ENCODE data around the gene ENAH.
"Not testable (repeated sequence)": the region's sequence is repeated elsewhere in the genome, so short reads cannot be mapped to it uniquely, and the experiment has no call there.

ENAH gene

DNA sequence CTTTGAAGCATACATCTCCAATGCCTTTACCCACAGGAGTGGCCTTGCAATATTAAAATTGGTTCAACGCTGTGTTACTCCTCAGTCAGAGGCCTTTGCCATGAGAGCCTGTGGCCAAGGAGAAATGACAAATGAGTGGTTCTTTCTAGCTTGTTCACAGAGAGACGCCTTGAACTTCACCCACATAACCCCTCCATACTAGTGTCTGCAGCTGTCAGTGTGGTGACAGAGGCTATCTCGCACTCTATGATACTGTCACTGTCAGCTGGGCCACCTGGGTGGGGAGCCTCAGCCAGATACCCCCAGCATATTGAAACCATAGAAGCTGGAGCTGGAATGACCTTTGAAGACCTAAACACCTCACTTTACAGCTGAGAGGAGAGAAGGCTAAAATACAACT is 167.7 kb downstream of the ENAH start:
- no peak for DNase-seq

DNA sequence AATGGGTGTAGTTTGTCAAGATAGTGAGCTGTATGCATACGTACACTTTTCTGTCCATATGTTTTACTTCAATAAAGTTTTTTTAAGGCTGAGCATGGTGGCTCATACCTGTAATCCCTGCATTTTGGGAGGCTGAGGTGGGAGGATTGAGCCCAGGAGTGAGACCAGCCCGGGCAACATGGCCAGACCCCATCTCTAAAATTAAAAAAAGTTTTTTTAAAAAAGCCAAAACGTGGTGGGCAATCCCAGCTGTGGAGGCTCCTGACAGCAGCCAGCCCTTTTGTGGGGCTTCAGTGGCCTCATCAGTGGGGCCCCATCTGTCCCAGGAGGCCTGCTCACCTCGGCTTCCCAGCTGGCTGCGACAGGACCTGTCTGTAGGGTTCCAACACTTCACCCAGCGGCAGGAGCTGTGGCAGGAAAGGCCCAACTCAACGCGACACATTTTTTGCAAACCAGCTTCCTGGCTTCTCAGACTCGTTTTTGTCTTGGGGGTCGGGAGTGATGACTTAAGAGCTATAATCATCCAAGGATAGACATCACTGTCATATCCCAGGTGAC is 168.2 kb downstream of the ENAH start:
- no peak for DNase-seq

DNA sequence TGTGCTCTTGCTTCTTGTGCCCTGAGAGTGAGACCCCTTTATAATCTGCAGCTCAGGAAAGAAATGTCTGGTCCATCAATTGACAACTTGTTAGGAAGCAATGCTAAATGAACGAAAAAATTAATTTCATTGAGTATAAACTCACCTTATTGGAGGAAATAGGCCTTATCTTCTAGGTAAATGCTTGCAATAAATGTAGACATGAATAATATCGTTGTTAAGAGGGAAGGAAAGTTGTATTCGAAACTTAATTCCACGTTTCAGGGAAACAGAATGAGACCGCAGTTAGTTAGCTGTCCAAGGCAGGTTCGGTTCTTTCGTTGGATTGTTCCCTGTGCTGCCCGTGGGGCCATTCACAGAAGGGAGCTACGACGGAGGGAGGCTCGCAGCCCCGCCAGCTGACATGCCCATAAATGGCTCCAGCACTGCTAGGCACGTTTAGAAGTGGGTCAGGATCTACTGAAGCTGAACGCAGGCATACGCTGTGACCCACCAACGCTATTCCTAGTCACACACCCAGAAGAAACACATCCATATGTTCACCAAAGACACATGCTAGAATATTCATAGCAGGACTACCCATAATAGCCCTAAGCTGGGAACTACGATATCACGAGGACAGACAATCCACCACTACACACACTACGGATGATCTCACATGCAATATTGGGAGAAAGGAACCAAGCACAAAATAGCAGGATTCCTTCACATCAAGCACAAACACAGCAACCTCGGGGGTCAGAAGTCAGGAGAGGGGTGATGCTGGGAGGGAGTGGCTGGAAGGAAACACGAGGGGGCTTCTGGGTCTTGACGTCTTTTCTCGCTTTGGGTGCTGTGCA is 168.9 kb downstream of the ENAH start:
- no peak for DNase-seq

DNA sequence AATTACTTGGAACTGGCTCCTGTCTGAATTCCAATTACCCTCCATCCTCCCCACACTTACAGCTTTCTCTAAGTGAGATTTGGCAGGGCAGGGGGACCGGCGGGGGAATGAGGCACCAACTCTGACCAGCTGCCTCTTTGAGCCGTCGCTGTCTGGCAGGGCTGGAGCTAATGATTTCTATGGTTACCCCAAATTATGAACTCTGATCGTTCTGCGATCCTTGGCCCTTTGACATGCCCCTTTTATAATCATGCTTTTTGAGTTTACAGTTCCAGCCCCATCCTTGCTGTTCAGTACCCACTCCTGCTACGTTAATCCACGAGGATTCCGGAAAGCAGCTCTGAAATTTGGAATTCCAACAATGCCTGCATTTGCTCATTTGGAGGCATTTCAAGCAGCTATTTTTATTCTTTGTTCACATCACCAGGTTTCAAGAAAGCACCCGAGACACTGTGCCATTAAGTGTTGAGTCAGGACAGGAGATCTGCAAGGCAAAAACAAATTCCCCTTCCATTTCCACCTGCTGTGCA is 170.4 kb downstream of the ENAH start:
- no peak for DNase-seq

DNA sequence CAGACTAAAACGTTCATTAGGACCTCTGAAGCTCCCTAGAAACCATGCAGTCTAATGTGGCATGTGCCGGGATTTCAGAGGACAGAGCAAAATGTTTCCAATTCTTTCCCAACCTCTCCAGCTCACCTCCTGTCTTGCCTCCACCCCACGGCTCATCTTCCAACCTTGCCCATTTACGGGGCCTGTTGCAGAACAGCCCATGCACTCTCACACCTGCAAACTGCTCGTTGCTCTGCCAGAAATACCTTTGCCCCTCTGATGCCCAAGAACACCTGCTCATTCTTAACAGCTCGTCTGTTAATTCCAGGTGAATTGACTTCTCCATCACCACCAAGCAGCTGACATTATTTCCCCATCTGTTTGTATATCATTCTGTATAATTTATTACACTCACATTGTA is 171.2 kb downstream of the ENAH start:
- peak; percentile 31 for DNase-seq

DNA sequence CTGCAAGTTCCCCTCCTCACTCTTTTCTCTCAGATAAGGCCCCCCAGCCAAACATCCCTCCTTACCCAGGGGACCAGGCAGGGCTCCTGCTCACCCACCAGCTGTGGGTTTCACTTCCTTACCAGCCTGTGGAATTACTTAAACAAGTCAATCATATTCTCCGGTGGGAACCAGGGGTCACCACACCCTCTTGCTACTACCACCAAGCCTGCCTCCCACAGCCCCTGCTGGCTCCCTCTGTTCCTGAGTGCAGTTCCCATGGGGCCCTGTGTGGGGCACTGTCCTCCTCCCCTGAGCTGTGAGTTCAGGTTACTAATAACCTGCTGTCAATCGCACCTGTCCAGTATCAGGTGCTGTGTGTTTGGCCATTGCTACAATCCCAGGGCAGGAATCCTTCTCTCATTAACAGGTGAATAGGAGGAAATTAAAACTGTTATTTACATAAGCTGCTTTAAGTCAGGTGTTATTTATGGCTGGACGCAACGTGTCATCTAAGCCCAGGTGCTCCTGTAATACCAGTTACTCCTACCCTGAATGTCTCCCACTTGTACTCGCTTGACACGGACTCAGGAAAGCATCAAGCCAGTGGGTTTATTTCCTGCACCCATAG is 172.0 kb downstream of the ENAH start:
- DNase-seq = peak; percentile 22

DNA sequence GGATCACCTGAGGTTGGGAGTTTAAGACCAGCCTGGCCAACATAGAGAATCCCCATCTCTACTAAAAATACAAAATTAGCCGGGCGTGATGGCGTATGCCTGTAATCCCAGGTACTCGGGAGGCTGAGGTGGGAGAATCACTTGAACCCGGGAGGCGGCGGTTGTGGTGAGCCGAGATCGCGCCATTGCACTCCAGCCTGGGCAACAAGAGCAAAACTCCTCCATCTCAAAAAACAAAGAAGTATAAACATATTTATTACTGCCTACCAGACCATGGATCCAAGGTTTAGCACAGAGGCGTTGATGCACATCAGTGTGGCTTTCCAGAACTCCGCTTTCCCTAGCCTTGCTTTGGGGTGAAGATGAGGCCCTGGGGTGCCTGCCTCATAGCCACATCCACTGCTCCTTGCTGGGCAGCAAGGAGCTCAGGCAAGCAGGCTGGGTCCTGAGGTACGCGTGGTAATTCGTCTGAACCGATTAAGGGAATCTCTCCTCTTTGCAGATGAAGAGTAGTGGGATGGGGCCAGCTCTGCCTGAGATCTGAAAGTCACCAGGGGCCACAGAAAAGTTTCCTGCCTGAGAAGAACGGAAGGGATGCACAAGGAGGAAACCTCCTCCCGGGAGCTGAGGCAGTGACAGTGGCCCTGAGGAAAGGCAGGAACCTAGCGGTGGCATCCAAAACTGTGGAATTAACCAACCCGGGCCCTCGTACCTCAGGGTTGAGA is 172.8 kb downstream of the ENAH start:
- DNase-seq = no peak

DNA sequence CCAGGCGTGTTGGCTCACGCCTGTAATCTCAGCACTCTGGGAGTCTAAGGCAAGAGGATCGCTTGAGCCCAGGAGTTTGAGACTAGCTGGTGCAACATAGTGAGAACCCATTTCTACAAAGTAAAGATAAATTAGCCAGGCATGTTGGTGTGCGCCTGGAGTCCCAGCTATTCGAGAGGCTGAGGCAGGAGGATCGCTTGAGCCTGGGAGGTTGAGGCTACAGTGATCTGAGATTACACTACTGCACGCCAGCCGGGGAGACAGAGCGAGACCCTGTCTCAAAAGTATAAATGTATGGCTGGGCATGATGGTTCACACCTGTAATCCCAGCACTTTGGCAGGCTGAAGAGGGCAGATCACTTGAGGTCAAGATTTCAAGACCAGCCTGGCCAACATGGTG is 173.6 kb downstream of the ENAH start:
- no peak for DNase-seq

DNA sequence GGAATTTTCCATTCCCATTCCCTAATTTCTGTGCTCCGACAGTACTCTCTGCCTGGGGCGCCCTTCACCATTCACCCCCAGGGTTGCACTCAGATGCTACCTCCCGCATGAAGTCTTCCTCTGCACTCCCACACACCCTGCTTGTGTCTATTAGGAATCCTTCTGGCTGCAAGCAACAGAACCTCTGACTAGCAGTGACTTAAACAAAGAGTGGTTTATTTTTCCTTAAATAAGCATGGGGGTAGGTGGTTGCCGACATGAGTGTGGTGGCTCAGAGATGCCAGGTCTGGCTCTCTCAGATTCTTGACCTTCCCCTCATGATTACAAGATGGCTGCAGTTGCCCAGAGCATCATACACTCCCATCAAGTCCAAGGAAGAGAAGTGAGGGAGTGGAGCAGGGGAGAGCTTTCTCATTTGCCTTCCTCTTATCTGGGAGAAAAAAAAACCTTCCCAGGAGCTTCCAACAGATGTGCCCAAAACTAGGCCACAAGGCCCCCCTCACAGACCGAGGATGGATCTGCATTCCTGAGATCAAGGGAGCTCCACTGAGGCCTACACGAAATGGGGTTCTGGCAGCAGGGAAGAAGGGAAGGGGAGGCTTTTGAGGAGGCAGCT is 175.5 kb downstream of the ENAH start:
- no peak for DNase-seq

DNA sequence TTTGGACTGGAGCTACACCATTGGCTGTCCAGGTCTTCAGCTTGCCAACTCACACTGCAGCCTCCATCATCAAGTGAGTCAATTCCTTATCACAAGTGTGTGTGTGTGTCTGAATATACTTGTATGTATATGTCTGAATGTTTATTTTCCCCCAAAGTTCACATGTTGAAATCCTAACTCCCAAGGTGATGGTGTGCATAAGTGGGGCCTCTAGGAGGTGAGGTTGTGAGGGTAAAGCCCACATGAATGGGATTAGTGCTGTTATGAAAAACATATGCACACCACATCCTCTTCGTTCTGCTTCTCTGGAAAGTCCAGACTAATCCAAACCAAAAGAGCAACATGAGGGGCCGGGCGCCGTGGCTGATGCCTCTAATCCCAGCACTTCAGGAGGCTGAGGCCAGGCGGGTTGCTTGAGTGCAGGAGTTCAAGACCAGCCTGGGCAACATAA is 176.4 kb downstream of the ENAH start:
- DNase-seq = no peak

DNA sequence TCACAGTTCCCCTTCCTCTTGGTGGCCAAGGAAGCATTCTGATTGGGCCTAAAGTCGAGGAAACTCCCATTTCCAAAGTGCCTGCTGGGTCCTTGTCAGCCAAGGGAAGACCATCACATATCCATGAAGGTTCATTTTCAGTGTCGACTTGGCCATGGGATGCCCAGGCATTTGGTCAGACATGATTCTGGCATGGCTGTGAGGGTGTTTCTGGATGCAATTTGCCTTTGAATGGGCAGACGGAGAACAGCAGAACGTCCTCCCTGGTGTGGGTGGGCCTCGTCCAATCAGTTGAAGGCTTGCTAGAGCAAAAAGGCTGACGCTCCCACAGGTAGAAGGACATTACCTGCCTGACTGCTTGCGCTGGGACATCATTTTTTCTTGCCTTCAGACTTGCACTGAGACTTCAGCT is 176.8 kb downstream of the ENAH start:
- no peak for DNase-seq

DNA sequence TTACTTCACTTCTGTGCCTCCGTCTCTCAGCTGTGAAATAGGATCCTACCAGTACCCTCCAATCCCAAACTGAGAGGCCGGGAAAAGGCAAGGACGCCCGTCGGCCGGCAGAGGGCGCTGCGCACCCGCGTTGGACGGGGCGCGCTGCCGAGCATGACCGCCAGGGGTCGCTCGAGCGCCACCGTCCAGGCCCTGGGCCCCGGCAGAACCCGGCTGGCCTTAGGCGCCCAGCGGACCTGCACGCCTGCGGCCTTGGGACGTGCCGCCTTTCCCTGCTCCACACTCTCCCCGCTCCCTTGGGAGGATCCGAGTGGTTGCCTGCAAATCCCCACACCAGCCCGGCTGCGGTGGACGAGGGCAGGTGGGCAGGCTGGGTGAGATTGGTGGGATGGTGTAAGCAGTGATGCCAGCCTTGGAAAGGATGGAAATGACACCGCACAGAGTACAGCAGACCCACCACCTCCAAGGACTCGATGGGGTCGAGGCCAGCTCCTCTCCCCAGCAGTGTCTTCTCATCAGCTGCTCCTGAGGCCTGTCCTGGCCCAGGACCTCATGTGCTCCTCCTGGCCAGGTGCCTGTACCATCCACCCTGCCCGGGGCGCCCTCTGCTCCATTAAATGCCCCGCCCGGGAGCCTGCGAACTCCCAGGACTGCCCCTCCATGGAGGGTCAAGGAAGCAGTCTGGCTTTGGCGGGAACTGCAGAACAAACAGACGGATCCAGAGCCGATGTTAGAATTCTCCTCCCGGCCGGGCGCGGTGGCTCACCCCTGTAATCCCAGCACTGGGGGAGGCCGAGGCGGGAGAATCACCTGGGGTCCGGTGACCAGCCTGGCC is 177.7 kb downstream of the ENAH start:
- peak; percentile 52 for DNase-seq

DNA sequence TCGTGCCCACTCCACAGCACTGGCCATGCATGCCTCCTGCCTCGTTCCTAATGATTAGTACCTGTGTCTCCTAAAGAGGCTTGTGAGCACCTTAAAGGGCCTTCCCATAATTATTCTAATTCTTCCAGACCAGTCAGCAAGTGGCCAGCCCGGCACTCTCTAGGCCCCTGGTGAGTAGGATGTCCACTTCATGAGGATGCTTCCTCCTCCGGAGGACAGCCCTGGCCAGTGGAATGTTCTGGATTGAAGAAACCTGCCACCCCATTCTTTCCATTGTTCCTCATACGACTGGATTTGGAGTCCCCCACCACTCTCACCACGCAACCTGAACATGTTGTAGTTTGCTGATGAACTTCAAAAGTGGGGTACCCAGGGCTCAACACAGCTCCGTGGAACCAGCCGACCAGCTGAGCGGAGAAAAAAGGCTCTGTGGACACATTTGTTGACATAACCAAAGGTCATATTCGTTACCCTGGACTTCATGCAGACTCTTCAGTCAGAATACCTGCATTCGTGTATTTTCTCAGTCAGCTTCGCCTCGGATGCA is 178.4 kb downstream of the ENAH start:
- DNase-seq = no peak

DNA sequence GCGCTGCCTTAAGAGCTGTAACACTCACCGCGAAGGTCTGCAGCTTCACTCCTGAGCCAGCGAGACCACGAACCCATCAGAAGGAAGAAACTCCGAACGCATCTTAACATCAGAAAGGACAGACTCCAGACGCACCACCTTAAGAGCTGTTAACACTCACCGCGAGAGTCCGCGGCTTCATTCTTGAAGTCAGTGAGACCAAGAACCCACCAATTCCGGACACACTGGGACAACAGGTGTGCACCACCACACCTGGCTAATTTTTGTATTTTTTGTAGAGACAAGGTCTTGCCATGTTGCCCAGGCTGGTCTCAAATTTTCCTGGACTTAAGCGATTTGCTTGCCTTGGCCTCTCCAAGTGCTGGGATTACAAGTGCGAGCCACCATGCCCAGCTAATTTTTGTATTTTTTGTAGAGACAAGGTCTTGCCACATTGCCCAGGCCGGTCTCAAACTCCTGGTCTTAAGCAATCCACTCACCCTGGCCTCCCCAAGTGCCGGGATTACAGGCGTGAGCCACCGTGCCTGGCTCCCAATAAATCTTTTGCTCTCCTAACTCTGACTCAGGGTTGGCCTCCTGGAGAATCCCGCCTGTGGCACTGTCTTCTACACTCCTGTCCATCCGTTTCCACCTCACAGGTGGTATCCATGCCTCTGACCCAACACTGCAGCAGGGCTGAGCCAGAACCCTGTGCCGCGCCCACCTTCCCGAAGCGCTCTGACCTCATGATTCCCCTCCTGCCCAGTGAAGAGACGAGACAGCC is 179.1 kb downstream of the ENAH start:
- not testable (repeated sequence) for DNase-seq

DNA sequence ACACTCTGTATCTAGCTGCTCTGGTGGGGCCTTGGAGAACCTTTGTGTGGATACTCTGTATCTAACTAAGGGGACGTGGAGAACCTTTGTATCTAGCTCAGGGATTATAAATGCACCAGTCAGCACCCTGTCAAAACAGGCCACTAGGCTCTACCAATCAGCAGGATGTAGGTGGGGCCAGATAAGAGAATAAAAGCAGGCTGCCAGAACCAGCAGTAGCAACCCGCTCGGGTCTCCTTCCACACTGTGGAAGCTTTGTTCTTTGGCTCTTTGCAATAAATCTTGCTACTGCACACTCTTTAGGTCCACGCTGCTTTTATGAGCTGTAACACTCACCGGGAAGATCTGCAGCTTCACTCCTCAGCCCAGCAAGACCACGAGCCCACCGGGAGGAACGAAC is 179.7 kb downstream of the ENAH start:
- not testable (repeated sequence) for DNase-seq

DNA sequence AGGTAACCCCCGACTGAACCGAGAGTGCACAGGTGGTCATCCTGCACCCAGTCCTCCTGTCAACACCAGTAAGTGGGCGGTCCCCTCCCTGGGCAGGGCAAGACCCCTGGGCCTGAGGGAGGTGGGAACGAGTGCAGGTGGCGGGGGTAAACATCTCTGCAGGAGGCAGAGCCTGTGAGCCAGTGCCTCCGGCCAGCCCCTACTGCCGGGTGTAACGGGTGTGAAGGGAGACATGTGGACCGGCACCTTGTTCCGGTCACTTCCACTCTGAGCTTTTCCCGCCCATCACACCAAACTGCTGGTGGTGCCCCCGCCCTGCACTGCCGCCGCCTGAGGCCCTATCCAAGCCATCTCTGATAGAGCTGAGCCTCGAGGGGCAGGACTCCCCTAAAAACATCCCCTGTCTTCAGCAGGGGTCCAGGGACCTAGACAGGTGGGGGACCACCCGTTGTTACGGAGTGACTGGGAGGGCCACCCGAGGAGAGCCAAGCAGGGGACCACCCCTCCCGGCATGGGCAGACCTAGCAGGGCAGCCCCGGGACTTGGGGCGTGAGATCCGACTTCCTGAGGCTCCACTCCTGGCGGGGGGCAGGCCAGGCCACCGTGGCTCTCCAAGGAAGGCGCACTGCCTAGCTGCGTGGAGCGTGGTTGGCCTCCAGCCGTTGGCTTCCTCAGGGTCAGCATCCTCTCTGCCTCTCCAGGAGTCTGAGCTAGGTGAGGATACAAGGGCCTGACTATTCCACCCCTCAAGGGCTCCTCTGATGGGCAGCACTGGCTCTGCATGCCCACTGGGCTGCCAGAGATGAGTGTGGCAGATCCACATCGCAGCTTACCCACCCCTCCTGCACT is 181.2 kb downstream of the ENAH start:
- no peak for DNase-seq

DNA sequence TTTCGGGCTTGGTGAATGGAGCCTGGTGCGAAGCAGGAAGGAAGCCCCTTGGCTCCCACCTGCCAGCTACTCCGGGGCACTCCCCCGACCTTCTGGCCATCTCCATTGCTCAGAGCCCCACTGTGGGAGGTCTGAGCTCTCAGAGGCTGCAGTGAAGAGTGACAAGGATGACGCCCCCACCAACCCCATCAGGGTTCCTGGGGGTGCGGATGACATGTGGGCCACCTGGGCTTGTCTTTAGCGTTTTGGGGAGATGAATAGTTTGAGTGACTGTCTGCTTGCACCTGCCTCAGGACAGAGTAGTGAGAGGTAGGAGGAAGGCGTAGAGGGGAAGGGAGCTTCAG is 181.8 kb downstream of the ENAH start:
- DNase-seq = no peak

DNA sequence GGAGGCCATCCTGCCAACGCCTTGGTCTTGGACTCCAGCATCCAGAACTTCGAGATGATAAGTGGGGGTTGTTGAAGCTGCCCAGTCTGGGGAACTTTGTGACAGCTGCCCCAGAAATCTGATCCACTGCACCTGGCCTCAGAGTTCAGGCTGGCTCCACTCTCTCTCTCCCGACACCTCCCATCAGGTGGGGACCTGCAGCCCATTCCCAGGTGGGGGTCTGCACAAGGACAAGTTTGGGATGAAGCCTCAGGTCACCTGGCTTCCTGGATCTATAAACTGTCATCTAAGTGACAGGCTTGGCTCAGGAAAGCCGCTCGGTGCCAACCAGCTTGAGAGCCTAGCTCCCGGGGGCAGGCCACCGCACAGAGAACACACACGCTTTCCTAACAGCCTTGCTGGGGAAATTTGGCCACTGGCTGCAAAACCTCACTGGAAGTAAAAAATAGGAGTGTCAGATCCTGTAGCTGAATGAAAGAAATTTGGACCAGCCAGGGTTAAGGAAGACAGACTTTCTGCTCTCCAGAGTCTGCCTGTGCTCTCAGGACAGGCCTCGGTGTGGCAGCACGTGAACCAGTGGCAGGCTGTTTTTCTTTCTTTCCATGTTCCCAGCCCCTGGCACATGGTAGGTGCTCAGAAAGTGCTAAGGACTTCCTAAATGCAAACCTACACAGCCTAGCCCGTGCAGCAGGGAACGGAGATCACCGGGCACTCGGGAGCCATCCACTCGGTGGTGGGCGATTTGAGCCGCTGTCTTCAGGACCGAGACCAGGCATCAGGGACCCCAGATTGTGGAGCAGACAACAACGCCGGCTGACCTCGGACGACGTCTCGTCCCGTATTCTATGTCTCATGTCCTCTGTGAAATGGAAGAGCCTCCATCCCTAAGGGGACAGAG is 182.5 kb downstream of the ENAH start:
- no peak for DNase-seq

DNA sequence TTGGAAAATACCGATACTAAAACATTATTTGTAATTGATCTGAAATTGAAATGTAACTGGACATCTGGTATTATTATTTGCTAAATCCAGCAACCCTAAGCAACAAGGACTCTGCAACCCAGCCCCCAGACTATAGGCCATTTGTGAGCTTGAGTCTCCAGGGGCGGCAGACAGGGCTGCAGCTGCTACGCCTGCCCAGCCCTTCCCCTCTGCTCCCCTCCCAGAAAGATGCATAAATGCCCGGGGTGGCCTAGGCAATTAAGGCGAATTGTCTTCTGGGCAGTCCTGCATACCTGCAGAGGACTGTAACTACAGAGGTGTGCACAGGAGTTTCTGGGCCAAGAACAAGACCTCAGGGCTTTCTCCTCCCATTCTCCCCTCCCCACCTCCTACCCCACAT is 183.9 kb downstream of the ENAH start:
- DNase-seq = no peak

Measured in DMS79 treated with DMSO at 0.1 percent for 48 hours (cell line).